Aorta (tissue), 5 donors: Measurements from ENCODE around the gene STRIP2. TPM values are rescaled to one million over a fixed set of nuclear protein-coding genes. Genes with fewer than 3 reads are reported as not detected.

ENCODE experiments used
- ATAC-seq: fragments of 200-7000 bp; cut with Tn5 transposase; one replicate; pipeline ENCODE4 v1.9.1; 2022; ENCODE audit warnings: moderate library complexity; ENCODE audit not compliant: low FRiP score
- DNase-seq, 2 donors: peaks; one replicate each; pipeline ENCODE4 v3.0.0-alpha.2; 2020
- H3K27ac ChIP-seq, 2 donors: one replicate each; pipeline ENCODE4 v1.5.1; 2013; ENCODE audit warnings: low read length in 2 of 2, mild to moderate bottlenecking in 2 of 2, moderate library complexity in 2 of 2, control low read depth in 1 of 2, inconsistent platforms in 1 of 2, low read depth in 1 of 2
- H3K27me3 ChIP-seq, 2 donors: one replicate each; pipeline ENCODE4 v1.6.1; 2013; ENCODE audit warnings: control low read depth in 1 of 2, low read length in 1 of 2, mild to moderate bottlenecking in 1 of 2, moderate library complexity in 1 of 2; ENCODE audit not compliant: insufficient read depth in 2 of 2, control insufficient read depth in 1 of 2
- H3K36me3 ChIP-seq, 2 donors: one replicate each; pipeline ENCODE4 v1.6.1; 2013; ENCODE audit warnings: control low read depth in 1 of 2, low read length in 1 of 2, mild to moderate bottlenecking in 1 of 2; ENCODE audit not compliant: insufficient read depth in 2 of 2, control insufficient read depth in 1 of 2
- H3K4me1 ChIP-seq, 2 donors: one replicate each; pipeline ENCODE4 v1.6.1; 2013; ENCODE audit warnings: low read length in 2 of 2, control low read depth in 1 of 2, mild to moderate bottlenecking in 1 of 2, moderate library complexity in 1 of 2; ENCODE audit not compliant: insufficient read depth in 2 of 2, control insufficient read depth in 1 of 2
- H3K4me3 ChIP-seq, 2 donors: one replicate each; pipeline ENCODE4 v1.5.1; 2013; ENCODE audit warnings: low read length in 2 of 2, control low read depth in 1 of 2, mild to moderate bottlenecking in 1 of 2
- H3K9me3 ChIP-seq: one replicate; pipeline ENCODE4 v1.6.1; 2013; ENCODE audit warnings: mild to moderate bottlenecking, low read length; ENCODE audit not compliant: control insufficient read depth
- WGBS, 2 donors: extraction: QIAGEN DNeasy Blood & Tissue Kit; methylation state at CpG; one replicate each; pipeline ENCODE4 v1.1.7; 2013; 5-methylcytosine and 5-hydroxymethylcytosine counted together
- intact Hi-C, 2 donors: fragments of 100-400 bp; cut with DNase I; formaldehyde crosslinking; loops; one replicate each; pipeline versions ENCODE4 v1.14.2 to v1.15.0; 2022
- polyA plus RNA-seq, 2 donors: library from polyadenylated mRNA; stranded (reverse); fragments of 200-250 nt; gene quantifications; one replicate each; pipeline ENCODE4 v1.2.3, GENCODE V29; 2013
- total RNA-seq, 2 donors: library from RNA; stranded (reverse); fragmentation: NEBNext Ultra II Directional; extraction: Animal tissue kit (Norgen Biotek cat#: 25700); gene quantifications; one replicate each; pipeline ENCODE4 v1.2.1, GENCODE V29; 2021
- donor health status: healthy with polysubstance abuse.
- donor health status: Bipolar disorder and iron deficiency.
- donor health status: DM: no; HTN: no; CAD: no.
- donor health status: DM: no; HTN: no; CAD: no.
- donor health status: DM: yes; HTN: yes; CAD: no.

Gene STRIP2
- total and polyA plus RNA-seq, 4 donors = 0.10 to 1.3 (median 0.35) TPM

GRCh38 chr7:129412501-129412900 is 21.7 kb upstream of the STRIP2 start:
- 97 to 98% methylated on average over 4 of the region's 4 CpGs for WGBS, 2 donors
- DNase-seq (no peak), ATAC-seq (no peak)
- Histone ChIP-seq H3K36me3 (no peaks in the 10 kb centered on the region), H3K4me3 (no peak overlapping the region), H3K27ac (no peak overlapping the region), H3K27me3 (no peaks in the 10 kb centered on the region), H3K9me3 (no peaks in the 10 kb centered on the region), H3K4me1 (no peaks in the 10 kb centered on the region)
- intact Hi-C loops = no loop called here

GRCh38 chr7:129417073-129417472 is 17.2 kb upstream of the STRIP2 start:
- no peaks in the 10 kb centered on the region for H3K36me3 ChIP-seq

GRCh38 chr7:129421717-129422250 is 12.4 kb upstream of the STRIP2 start:
- ATAC-seq = no peak

More at GRCh38 chr7:129417073-129417472, 17.2 kb upstream of the STRIP2 start:
- WGBS, 2 donors = 92 to 93% methylated on average over 5 of the region's 5 CpGs
- Histone ChIP-seq H3K27ac (no peak overlapping the region), H3K27me3 (no peaks in the 10 kb centered on the region), H3K4me3 (no peak overlapping the region), H3K4me1 (no peaks in the 10 kb centered on the region), H3K9me3 (no peaks in the 10 kb centered on the region)
- intact Hi-C loops = no loop called here
- DNase-seq (no peak), ATAC-seq (no peak)

GRCh38 chr7:129422727-129423126 is 11.5 kb upstream of the STRIP2 start:
- 97 to 99% methylated on average over 4 of the region's 4 CpGs for WGBS, 2 donors
- peaks cover 0 to 3% of the 10 kb centered on the region in 2 donors for H3K36me3 ChIP-seq
- no peak overlapping the region for H3K4me3 ChIP-seq
- H3K27me3 ChIP-seq = no peaks in the 10 kb centered on the region
- no peak overlapping the region for H3K27ac ChIP-seq
- intact Hi-C loops = no loop called here
- ATAC-seq (no peak), DNase-seq (no peak)
- no peaks in the 10 kb centered on the region for H3K9me3 ChIP-seq
- H3K4me1 ChIP-seq = no peaks in the 10 kb centered on the region

More at GRCh38 chr7:129421717-129422250, 12.4 kb upstream of the STRIP2 start:
- Histone ChIP-seq H3K4me3 (no peak overlapping the region), H3K36me3 (peaks cover 0 to 3% of the 10 kb centered on the region in 2 donors), H3K27ac (no peak overlapping the region), H3K27me3 (no peaks in the 10 kb centered on the region), H3K4me1 (no peaks in the 10 kb centered on the region), H3K9me3 (no peaks in the 10 kb centered on the region)
- intact Hi-C loops = no loop called here
- WGBS, 2 donors = 1 to 7% methylated on average over 2 of the region's 2 CpGs
- no peak for DNase-seq

- H3K27ac ChIP-seq = no peak overlapping the region
- 95 to 96% methylated on average over 2 of the region's 2 CpGs for whole genome bisulfite sequencing, 2 donors
- H3K27me3 ChIP-seq = no peaks in the 10 kb centered on the region
- no peaks in the 10 kb centered on the region for H3K4me1 ChIP-seq
- H3K9me3 ChIP-seq = no peaks in the 10 kb centered on the region
- intact Hi-C loops = no loop called here
- ATAC-seq (no peak), DNase-seq (no peak)
- peaks cover 0 to 3% of the 10 kb centered on the region in 2 donors for H3K36me3 ChIP-seq
- no peak overlapping the region for H3K4me3 ChIP-seq
Observed at GRCh38 chr7:129423700-129424410, 10.4 kb upstream of the STRIP2 start.

GRCh38 chr7:129426482-129426881 is 7.8 kb upstream of the STRIP2 start:
- H3K27me3 ChIP-seq = no peaks in the 10 kb centered on the region
- ATAC-seq = no peak
- no peaks in the 10 kb centered on the region for H3K4me1 ChIP-seq
- DNase-seq = no peak
- H3K27ac ChIP-seq = no peak overlapping the region
- intact Hi-C loops = no loop called here
- no peak overlapping the region for H3K4me3 ChIP-seq
- peaks cover 0 to 3% of the 10 kb centered on the region in 2 donors for H3K36me3 ChIP-seq
- H3K9me3 ChIP-seq = no peaks in the 10 kb centered on the region

GRCh38 chr7:129427526-129428045 is 6.6 kb upstream of the STRIP2 start:
- H3K36me3 ChIP-seq = peaks cover 0 to 2% of the 10 kb centered on the region in 2 donors

GRCh38 chr7:129431911-129432643 is 2.2 kb upstream of the STRIP2 start:
- WGBS, 2 donors = 83 to 88% methylated on average over 8 of the region's 8 CpGs
- Histone ChIP-seq H3K9me3 (no peaks in the 10 kb centered on the region), H3K4me3 (no peak overlapping the region), H3K27ac (no peak overlapping the region), H3K27me3 (no peaks in the 10 kb centered on the region), H3K36me3 (no peaks in the 10 kb centered on the region), H3K4me1 (no peaks in the 10 kb centered on the region)
- no peak for DNase-seq
- no peak for ATAC-seq
- intact Hi-C loops = no loop called here

More at GRCh38 chr7:129427526-129428045, 6.6 kb upstream of the STRIP2 start:
- intact Hi-C loops = no loop called here
- Histone ChIP-seq H3K4me1 (no peaks in the 10 kb centered on the region), H3K4me3 (no peak overlapping the region), H3K27ac (no peak overlapping the region), H3K27me3 (no peaks in the 10 kb centered on the region), H3K9me3 (no peaks in the 10 kb centered on the region)
- DNase-seq (no peak), ATAC-seq (no peak)
- 43 to 57% methylated on average over 2 of the region's 2 CpGs for WGBS, 2 donors
